Stimulated activated CD4-positive, alpha-beta T cell treated with anti-CD3 and anti-CD28 coated beads, TNF-alpha, amount 100 ng/mL, for 1 hour (primary cell): ENCODE measurements around the gene PPP6R1.

ENCODE experiments used
- DNase-seq, 3 donors: peaks; one replicate each; pipeline ENCODE4 v3.0.0-alpha.2; 2020; ENCODE audit warnings: low read depth in 3 of 3, low spot score in 1 of 3

The PPP6R1 gene

DNA sequence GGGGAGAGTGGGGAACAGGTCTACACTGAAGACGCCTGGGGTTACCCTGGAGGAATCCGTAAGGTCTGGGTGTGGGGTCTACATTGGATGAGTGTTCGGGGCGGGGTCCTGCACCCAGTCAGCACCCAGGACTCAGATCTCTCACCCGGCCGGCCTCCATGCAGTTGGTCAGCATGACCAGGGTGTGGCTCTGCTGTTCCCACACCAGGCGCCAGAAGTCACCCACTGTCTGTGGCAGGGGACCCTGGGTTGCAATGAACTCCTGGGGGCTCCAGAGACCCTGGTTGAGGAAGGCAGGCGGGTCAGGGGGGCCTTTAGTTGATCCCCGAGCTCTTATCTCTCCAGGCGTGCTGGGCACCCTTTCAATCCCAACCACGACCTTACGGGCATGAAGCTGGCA lies 72.7 kb downstream of the PPP6R1 start:
- no peak for DNase-seq

DNA sequence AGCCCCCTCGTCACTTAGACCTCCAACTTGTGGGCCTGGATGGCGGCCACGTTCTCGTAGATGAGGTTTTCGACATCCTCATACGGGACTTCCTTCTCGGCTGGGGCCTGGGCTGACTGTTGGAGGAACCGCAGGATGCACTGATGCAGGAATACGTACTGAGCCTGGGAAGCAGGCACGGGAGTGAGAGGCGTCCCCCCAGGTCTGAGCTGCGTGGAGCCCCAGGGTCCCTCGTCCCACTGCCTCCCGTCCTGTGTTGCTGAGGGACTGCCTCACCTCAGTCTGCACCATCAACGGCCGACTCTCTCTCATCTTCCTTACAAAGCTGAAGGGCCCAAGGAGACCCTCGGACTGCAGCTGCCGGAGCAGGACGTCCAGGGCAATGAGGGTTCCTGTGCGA lies 77.1 kb downstream of the PPP6R1 start:
- DNase-seq, result no peak
